Stimulated activated CD8-positive, alpha-beta memory T cell treated with anti-CD3 and anti-CD28 coated beads, Interleukin-12 subunit alpha, Interleukin-12 subunit beta, amount 100 ng/mL, for 24 hours (primary cell): Measurements from ENCODE around the gene KRT76.

Source experiments
- DNase-seq: peaks from one replicate; pipeline ENCODE4 v3.0.0-alpha.2; 2020; ENCODE audit errors: extremely low read depth

The KRT76 gene

DNA sequence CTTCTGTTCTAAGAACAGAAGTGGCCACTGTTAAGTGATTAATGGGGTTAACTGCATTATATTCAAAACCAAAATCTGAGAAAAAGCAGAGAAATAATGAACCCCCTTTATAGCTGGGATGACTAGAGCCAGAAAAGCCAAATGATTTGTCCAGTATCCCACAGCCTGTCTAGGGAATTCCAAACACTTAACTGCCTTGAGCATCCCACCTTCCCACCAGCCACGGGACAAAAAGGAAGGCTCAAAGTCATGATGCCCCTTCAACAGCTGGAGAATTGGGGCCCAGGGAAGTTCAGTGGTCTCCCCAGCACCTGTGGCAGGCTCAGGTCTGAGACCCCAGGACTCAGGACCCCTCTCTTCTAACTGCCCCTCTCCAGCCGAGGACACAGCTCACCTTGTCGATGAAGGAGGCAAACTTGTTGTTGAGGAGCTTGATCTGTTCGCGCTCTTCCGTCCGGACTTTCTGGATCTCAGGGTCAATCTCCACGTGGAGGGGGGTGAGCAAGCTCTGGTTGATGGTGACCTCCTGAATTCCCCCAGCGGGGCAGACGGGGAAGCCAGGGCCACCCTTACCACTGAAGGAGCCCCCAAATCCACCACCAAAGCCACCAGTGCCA lies 36.2 kb upstream of the KRT76 start:
- DNase-seq: no peak

DNA sequence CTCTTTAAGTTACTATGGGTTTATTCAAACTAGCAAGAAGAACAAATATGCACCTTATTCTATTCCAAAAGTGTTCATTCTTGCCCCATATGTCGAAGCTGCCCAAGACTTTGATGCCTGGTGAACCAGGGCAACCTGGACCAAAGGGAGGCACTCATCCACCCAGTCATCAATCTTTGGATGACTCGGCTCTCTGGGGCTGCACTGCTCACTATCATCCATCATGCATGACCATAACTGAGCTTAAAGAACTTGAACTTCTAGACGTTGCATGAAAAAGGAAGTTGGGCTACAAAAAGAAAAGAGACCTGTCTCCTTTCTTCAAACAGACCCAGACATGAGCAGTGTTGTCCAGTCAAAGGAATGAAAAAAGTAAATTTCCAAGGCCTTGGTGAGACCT lies 35.6 kb upstream of the KRT76 start:
- DNase-seq: no peak

DNA sequence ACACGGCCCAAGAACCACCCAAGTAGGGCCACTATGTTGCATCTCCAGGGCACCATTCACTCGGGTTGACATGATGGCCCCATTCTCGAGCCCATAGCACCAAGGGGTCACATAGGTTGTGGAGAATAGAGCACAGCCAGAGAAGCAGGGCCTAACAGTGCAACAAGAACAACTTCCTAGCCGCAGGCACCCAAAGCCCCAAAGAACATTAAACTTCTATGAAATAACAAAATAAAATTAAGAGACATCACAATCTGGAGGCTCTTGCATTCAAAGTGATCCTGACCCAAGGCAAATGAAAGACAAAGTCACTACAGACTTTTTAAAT lies 34.9 kb upstream of the KRT76 start:
- no peak for DNase-seq

- DNase-seq: no peak
Measured at GRCh38 chr12:52811191-52812072, 34.3 kb upstream of the KRT76 start.

DNA sequence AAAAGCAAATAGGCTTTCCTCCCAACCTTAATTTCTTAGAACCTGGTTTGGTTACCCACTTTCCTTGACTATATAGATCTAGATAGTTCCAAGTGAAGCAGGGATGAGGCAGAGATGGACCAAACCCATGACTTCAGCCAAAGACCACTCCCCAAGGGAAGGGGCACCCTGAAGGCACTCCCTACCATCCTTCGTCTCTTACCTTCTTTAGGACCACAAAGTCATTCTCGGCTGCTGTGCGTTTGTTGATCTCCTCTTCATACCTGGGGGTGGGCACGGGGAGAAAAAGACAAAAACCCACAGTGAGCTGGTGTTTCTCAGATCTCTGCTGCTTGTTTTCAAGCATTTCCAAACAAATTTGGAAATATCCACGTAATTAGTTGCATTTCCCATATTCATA lies 33.4 kb upstream of the KRT76 start:
- no peak for DNase-seq

- DNase-seq: no peak
Measured at GRCh38 chr12:52809166-52809565, 32.0 kb upstream of the KRT76 start.

- DNase-seq: no peak
Measured at GRCh38 chr12:52808573-52809160, 31.5 kb upstream of the KRT76 start.

GRCh38 chr12:52807544-52808470 lies 30.7 kb upstream of the KRT76 start:
- no peak for DNase-seq

DNA sequence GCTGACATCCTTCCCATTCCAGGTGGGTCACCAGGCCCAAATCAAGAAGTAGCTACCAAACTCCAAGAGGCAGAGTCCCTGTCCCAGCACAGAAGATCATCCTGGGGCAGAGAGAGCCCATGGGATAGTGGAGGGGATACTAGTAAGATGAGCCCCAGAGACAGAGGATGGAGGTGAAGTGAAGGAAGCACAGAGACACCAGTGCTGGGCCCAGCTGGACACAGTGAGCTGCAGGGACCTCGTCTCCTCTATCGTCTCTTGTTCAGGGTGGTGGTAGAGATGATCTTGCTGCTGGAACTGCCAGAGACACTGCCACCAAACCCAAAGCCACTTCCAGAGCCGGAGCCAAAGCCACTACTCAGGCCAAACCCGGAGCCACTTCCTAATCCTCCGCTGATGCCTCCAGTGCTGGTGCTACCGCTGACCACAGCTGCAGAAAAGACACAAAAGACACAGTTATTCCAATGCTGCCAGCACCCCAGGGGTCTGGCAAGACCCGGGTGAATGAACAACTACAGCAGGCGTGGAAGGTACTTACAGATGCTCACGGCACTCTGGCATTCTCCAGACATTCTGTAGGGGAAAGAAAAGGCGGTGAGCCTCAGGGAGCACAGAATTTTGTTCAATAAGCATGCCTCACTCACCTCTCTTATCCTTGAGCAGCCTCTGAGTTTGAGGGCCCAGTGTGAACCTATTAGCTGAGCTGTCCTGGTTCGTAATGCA lies 29.8 kb upstream of the KRT76 start:
- DNase-seq: no peak

DNA sequence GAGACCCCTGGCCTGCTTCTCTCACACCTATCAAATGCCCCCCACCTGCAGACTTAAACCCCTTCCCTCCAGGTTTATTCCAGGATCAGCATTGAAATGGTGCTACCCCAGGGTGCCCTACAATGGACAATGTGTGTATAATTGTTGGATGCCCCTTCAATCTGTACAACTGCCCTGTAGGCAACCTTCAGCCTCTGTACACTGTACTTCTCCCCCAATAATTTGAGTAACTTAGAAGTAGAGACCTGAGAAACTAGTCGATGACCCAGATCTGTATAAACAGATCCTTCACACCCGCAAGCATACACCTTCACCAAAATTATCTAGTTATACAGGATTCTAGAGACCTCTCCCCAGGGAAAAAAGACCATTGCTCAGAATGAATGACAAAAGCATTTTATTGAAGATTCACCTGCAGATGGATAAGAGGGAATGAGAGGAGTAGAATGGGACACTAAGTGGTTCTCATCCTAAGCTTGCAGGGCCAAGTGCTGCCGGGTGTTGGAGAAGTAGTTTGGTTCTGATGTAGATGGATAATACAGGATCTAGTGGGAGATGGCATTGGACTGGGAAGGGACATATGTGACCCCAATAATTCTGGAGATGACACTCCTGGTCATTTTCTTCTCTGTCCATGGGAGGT lies 29.1 kb upstream of the KRT76 start:
- DNase-seq: no peak

GRCh38 chr12:52805739-52806138 lies 28.6 kb upstream of the KRT76 start:
- DNase-seq: no peak

GRCh38 chr12:52805000-52805399 lies 27.9 kb upstream of the KRT76 start:
- no peak for DNase-seq

- no peak for DNase-seq
Measured at GRCh38 chr12:52802442-52802841, 25.3 kb upstream of the KRT76 start.

DNA sequence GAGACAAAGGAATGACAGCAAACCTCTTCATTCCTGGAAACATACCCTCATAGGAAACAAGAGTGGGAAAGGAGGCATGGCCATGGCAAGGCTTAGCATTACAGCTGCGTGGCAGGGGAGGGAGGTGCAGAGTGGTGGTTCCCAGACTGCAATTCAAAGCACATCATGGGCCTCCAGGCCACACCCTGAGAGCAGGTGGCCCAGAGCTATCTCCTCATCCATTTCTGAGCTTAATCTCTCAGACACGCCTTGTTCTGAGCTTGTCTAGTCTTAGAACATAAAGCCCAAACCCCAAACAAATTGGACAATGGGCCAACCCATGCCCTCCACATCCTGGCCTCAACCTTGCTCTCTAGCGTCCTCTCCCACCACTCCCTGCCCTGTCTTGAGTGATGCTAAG lies 24.6 kb upstream of the KRT76 start:
- no peak for DNase-seq

- DNase-seq: no peak
Measured at GRCh38 chr12:52800259-52800917, 23.2 kb upstream of the KRT76 start.

GRCh38 chr12:52799505-52800211 lies 22.5 kb upstream of the KRT76 start:
- DNase-seq: no peak

- DNase-seq: no peak
Measured at GRCh38 chr12:52798671-52799504, 21.7 kb upstream of the KRT76 start.

GRCh38 chr12:52798003-52798670 lies 21.0 kb upstream of the KRT76 start:
- no peak for DNase-seq
